K562 (cell line): ENCODE measurements around the gene GARNL3. TPM values are rescaled to one million over a fixed set of nuclear protein-coding genes. Genes with fewer than 3 reads are reported as not detected.

Experiments used
- ATAC-seq: fragments of 200-7000 bp; cut with Tn5 transposase; 3 replicates; pipeline ENCODE4 v1.9.1; 2020; ENCODE audit warnings: moderate library complexity
- BruUV-seq: library from RNA; stranded (reverse); fragments of 400-500 nt; replicated peaks from 2 replicates; lab custom pipeline; 2021; lab: Mats Ljungman, UMichigan
- CTCF ChIA-PET: fragments of 300-600 bp; formaldehyde crosslinking; extraction: SDS; loops from one replicate; lab custom pipeline; 2021; ENCODE audit warnings: low intra/inter-chr PET ratio; lab: Yijun Ruan, JAX
- POLR2A ChIA-PET: fragments of 300-600, 350-650 bp; sonication (Branson Sonifier 250); formaldehyde crosslinking; extraction: SDS; loops from one replicate; lab custom pipeline; 2021; ENCODE audit warnings: antibody characterized with exemption, inconsistent platforms; lab: Yijun Ruan, JAX
- DNase-seq, 4 experiments: peaks; one replicate each; pipeline versions ENCODE4 v3.0.0 to v3.0.0-alpha.2; 2011 to 2018; ENCODE audit warnings: low spot score in 3 of 4, mixed read lengths in 3 of 4; ENCODE audit errors: extremely low read depth in 1 of 4
- FAIRE-seq: peaks from 2 replicates; lab custom pipeline; 2011; peaks lifted over from hg19 to GRCh38; lab: Jason Lieb, UNC
- H2AFZ ChIP-seq: 2 replicates; pipeline ENCODE4 v1.6.0; 2011; ENCODE audit warnings: low read depth, low read length, control low read depth, inconsistent platforms
- H3K27ac ChIP-seq: fragments of 200-600 bp; 3 replicates; pipeline ENCODE4 v1.8.0; 2011; ENCODE audit warnings: low read depth, mild to moderate bottlenecking, control low read depth, inconsistent platforms, low read length, moderate library complexity, mixed read lengths; ENCODE audit errors: extremely low read depth
- H3K27me3 ChIP-seq, 2 experiments: fragments of 300-600 bp in 1 of 2; 2 replicates in 1 of 2; 3 replicates in 1 of 2; pipeline versions ENCODE4 v1.6.0 to v1.8.0; 2011; ENCODE audit warnings: inconsistent platforms in 2 of 2, low read length in 2 of 2, mild to moderate bottlenecking in 1 of 2, mixed read lengths in 1 of 2, moderate library complexity in 1 of 2; ENCODE audit not compliant: control insufficient read depth in 2 of 2, insufficient read depth in 2 of 2
- H3K36me3 ChIP-seq: fragments of 300-600 bp; 3 replicates; pipeline ENCODE4 v1.8.0; 2011; ENCODE audit warnings: mild to moderate bottlenecking, low read length, inconsistent platforms; ENCODE audit not compliant: control insufficient read depth, insufficient read depth
- H3K4me1 ChIP-seq, 2 experiments: fragments of 200-600 bp in 1 of 2; replicated peaks in 1 of 2; 2 replicates in 1 of 2; 3 replicates in 1 of 2; pipeline versions ENCODE4 v1.5.1 to v1.8.0; 2011; ENCODE audit warnings: inconsistent platforms in 2 of 2, low read length in 2 of 2, mild to moderate bottlenecking in 1 of 2, mixed read lengths in 1 of 2, moderate library complexity in 1 of 2; ENCODE audit not compliant: control insufficient read depth in 2 of 2, insufficient read depth in 2 of 2
- H3K4me2 ChIP-seq: 2 replicates; pipeline ENCODE4 v1.6.1; 2011; ENCODE audit warnings: low read length, control low read depth, inconsistent platforms, mixed read lengths; ENCODE audit not compliant: insufficient read depth
- H3K4me3 ChIP-seq: fragments of 200-600 bp; sonication (generic), shearing (Covaris generic); 2 replicates; pipeline ENCODE4 v1.5.1; 2016; ENCODE audit warnings: control low read depth, inconsistent platforms
- H3K79me2 ChIP-seq: fragments of 200-600 bp; 3 replicates; pipeline ENCODE4 v1.8.0; 2011; ENCODE audit warnings: low read length, inconsistent platforms; ENCODE audit not compliant: control insufficient read depth, insufficient read depth
- H3K9ac ChIP-seq, 2 experiments: 2 replicates each; pipeline versions ENCODE4 v1.6.0 to v1.6.1; 2011; ENCODE audit warnings: low read depth in 2 of 2, low read length in 2 of 2, control low read depth in 1 of 2, inconsistent platforms in 1 of 2, mild to moderate bottlenecking in 1 of 2, mixed read lengths in 1 of 2; ENCODE audit not compliant: insufficient read depth in 1 of 2
- H3K9me1 ChIP-seq: one replicate; pipeline ENCODE4 v1.6.0; 2011; ENCODE audit warnings: inconsistent platforms, mild to moderate bottlenecking, low read length, moderate library complexity; ENCODE audit not compliant: control insufficient read depth, insufficient read depth
- H3K9me3 ChIP-seq: replicated peaks from 2 replicates; pipeline ENCODE4 v1.5.1; 2011; ENCODE audit warnings: low read depth, low read length, inconsistent platforms; ENCODE audit not compliant: control insufficient read depth, insufficient read depth
- H4K20me1 ChIP-seq: replicated peaks from 2 replicates; pipeline ENCODE4 v1.6.1; 2011; ENCODE audit warnings: low read length, inconsistent platforms, mixed read lengths; ENCODE audit not compliant: control insufficient read depth, insufficient read depth
- CLOCK ChIP-seq: fragments of 250-450 bp; sonication (Bioruptor Pico); IDR thresholded peaks from 2 replicates; pipeline ENCODE4 v1.4.0; 2020; ENCODE audit warnings: mild to moderate bottlenecking, moderate library complexity, borderline replicate concordance
- ESRRA ChIP-seq: fragments of 450-650 bp; IDR thresholded peaks from 2 replicates; pipeline ENCODE4 v1.6.1; 2014; ENCODE audit warnings: low read depth, mild to moderate bottlenecking, moderate library complexity, borderline replicate concordance
- GATAD2A ChIP-seq: fragments of 450-650 bp; IDR thresholded peaks from 2 replicates; pipeline ENCODE4 v1.6.1; 2017
- RCOR1 ChIP-seq, 2 experiments: IDR thresholded peaks; 2 replicates each; pipeline ENCODE4 v1.6.1; 2012; ENCODE audit warnings: low read depth in 2 of 2, low read length in 2 of 2, borderline replicate concordance in 1 of 2, improper control_type of control experiment in 1 of 2
- SNAPC5 ChIP-seq: fragments of 250-450 bp; sonication (Bioruptor Pico); IDR thresholded peaks from 2 replicates; pipeline ENCODE4 v1.8.0; 2021; ENCODE audit warnings: moderate library complexity, mild to moderate bottlenecking, inconsistent platforms
- TCF15 ChIP-seq: fragments of 250-450 bp; sonication (Bioruptor Pico); IDR thresholded peaks from 2 replicates; pipeline ENCODE4 v1.8.0; 2022; ENCODE audit warnings: moderate library complexity, mild to moderate bottlenecking, inconsistent platforms
- ZNF124 ChIP-seq: sonication (generic); formaldehyde crosslinking; IDR thresholded peaks from 2 replicates; pipeline ENCODE4 v1.8.1; 2022; ENCODE audit warnings: missing genetic modification reagents
- ZNF239 ChIP-seq: fragments of 250-450 bp; sonication (Bioruptor Pico); IDR thresholded peaks from 2 replicates; pipeline ENCODE4 v1.4.0; 2020; ENCODE audit warnings: mild to moderate bottlenecking
- whole genome bisulfite sequencing: fragments of 100-300 bp; shearing (Covaris generic); methylation state at CpG from one replicate; pipeline ENCODE4 v1.1.6; 2016; ENCODE audit warnings: low coverage, mixed read lengths; ENCODE audit not compliant: insufficient coverage; ENCODE audit errors: missing lambda C conversion rate; 5-methylcytosine and 5-hydroxymethylcytosine counted together
- in situ Hi-C: fragments of 300-500 bp; cut with MboI; formaldehyde crosslinking; loops from 4 replicates; pipeline ENCODE4 v1.15.0; 2018; ENCODE audit warnings: inconsistent platforms, mixed read lengths
- intact Hi-C: fragments of 100-400 bp; cut with micrococcal nuclease; formaldehyde crosslinking; loops from 2 replicates; pipeline ENCODE4 v1.14.2; 2022
- polyA plus RNA-seq, 8 experiments: library from polyadenylated mRNA; depleted of rRNA in 4 of 8; stranded (reverse) in 5 of 8; unstranded in 3 of 8; fragments of >200 nt; fragmentation: Nextera tagmentation in 2 of 8; fragmentation: Illumina TruSeq in 1 of 8; extraction: Ambion mirVana in 2 of 8; extraction: Trizol in 1 of 8; gene quantifications; 2 replicates each; pipeline versions ENCODE4 v1.2.1 to v1.2.3, GENCODE V29; 2011 to 2014; ENCODE audit warnings: inconsistent platforms in 1 of 8, missing spikeins in 1 of 8
- total RNA-seq, 7 experiments: library from RNA; depleted of rRNA in 6 of 7; stranded (reverse); fragments of >200 nt in 6 of 7; fragmentation: Illumina TruSeq in 2 of 7; extraction: Trizol in 2 of 7; gene quantifications; 2 replicates each; pipeline versions ENCODE4 v1.2.1 to v1.2.3, GENCODE V29; 2011 to 2021; ENCODE audit warnings: low replicate concordance in 1 of 7

GARNL3 gene
- total and polyA plus RNA-seq, 9 of the 15 experiments (the other 6 are each of a cell fraction or from before 2014, with no cell fraction given): 0.35 to 2.7 (median 1.6) TPM

- WGBS: 3% methylated on average over 8 of the region's 8 CpGs
Measured at GRCh38 chr9:127280880-127281660, 16.5 kb downstream of the GARNL3 start.

More at GRCh38 chr9:127280880-127281660, 16.5 kb downstream of the GARNL3 start:
- Histone ChIP-seq H3K4me3 (no peak overlapping the region), H3K79me2 (no peaks in the 10 kb centered on the region), H3K27me3 (peaks cover 0 to 5% of the 10 kb centered on the region in 2 experiments; a peak in 1 of 5 replicates), H3K4me1 (no peaks in the 10 kb centered on the region), H3K9ac (no peak overlapping the region), H3K9me3 (no peaks in the 10 kb centered on the region), H4K20me1 (no peaks in the 10 kb centered on the region), H3K4me2 (no peak overlapping the region), H2AFZ (no peak overlapping the region), H3K36me3 (no peaks in the 10 kb centered on the region)
- in situ Hi-C loops: no loop called here
- CTCF ChIA-PET: no interaction called here
- DNase-seq (no peak), FAIRE-seq (no peak), ATAC-seq (no peak)
- no TSS peak for BruUV-seq
- intact Hi-C loops: no loop called here
- POLR2A ChIA-PET: interaction anchor here (0.8 to 1.3 kb wide), 2 partner anchors 9 to 14 kb away, joined by 3 read pairs; no protein-coding TSS in a partner anchor
- no peak for TF ChIP-seq SNAPC5 (CRISPR knock-in tag)
- TF ChIP-seq ESRRA: 0 out of 2 replicates have a peak, but pooled peaks have one; percentile 19
- no peak for TF ChIP-seq GATAD2A
- TF ChIP-seq CLOCK: no peak
- no peak for TF ChIP-seq ZNF124 (CRISPR knock-in tag)
- TF ChIP-seq ZNF239 (CRISPR knock-in tag): no peak
- TF ChIP-seq RCOR1 (IDR thresholded peaks at IDR 0.05; ENCODE audit: borderline replicate concordance in 1 of 2, low read depth in 2 of 2, low read length in 2 of 2): 0 out of 4 replicates have a peak, but pooled peaks of 1 of the 2 experiments have one; percentile 9
- TF ChIP-seq TCF15 (CRISPR knock-in tag): no peak
- TF ChIP-seq, all 486 proteins: peak for 2
- H3K27ac ChIP-seq: no peak overlapping the region
- H3K9me1 ChIP-seq: no peaks in the 10 kb centered on the region
